Measurements from ENCODE around the gene BLTP3B. TPM values are rescaled to one million over a fixed set of nuclear protein-coding genes. Genes with fewer than 3 reads are reported as not detected.

Gene BLTP3B
- total RNA-seq, 2 experiments from 2014 or later, result 39.6 to 41.3 TPM

DNA sequence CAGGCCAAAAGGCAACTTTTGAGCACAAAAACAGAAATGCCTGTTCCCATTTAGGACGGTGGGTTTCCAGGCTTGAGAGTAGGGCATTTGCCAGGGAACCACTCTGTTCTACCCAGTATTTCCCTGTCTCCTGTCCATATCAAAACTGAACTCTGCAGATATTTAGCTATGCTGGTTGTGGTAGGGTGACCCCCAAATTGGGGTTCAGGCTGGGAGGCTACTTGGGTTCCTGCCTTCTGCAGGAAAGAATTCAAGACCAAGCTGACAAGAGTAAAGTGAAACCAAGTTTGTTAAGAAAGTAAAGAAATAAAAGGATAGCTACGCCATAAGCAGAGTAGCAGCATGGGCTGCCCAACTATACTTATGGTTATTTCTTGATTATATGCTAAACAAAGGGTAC lies 3.6 kb upstream of the BLTP3B start:
- H3K9me3 Mint-ChIP-seq, result no peaks in the 10 kb centered on the region
- POLR2A ChIA-PET, result no interaction called here
- intact Hi-C loops (cut with micrococcal nuclease), result no loop called here
- TF ChIP-seq, protein P1, sequence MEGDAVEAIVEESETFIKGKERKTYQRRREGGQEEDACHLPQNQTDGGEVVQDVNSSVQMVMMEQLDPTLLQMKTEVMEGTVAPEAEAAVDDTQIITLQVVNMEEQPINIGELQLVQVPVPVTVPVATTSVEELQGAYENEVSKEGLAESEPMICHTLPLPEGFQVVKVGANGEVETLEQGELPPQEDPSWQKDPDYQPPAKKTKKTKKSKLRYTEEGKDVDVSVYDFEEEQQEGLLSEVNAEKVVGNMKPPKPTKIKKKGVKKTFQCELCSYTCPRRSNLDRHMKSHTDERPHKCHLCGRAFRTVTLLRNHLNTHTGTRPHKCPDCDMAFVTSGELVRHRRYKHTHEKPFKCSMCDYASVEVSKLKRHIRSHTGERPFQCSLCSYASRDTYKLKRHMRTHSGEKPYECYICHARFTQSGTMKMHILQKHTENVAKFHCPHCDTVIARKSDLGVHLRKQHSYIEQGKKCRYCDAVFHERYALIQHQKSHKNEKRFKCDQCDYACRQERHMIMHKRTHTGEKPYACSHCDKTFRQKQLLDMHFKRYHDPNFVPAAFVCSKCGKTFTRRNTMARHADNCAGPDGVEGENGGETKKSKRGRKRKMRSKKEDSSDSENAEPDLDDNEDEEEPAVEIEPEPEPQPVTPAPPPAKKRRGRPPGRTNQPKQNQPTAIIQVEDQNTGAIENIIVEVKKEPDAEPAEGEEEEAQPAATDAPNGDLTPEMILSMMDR (IDR thresholded peaks at IDR 0.05), result no peak
- DNase-seq, result no peak
- ATAC-seq, result no peak
- CTCF ChIA-PET, result interaction anchor here (3.9 kb wide), 1 partner anchor 9 kb away, joined by 31 read pairs; no protein-coding TSS in a partner anchor
- H3K4me3 Mint-ChIP-seq, result no peak overlapping the region
- H3K27ac Mint-ChIP-seq, result no peak overlapping the region
- H3K27me3 Mint-ChIP-seq, result no peaks in the 10 kb centered on the region
- peaks cover 3% of the 10 kb centered on the region for H3K36me3 Mint-ChIP-seq (ENCODE audit: low read depth)
- peaks cover 9% of the 10 kb centered on the region for H3K4me1 Mint-ChIP-seq (ENCODE audit: low read depth)

DNA sequence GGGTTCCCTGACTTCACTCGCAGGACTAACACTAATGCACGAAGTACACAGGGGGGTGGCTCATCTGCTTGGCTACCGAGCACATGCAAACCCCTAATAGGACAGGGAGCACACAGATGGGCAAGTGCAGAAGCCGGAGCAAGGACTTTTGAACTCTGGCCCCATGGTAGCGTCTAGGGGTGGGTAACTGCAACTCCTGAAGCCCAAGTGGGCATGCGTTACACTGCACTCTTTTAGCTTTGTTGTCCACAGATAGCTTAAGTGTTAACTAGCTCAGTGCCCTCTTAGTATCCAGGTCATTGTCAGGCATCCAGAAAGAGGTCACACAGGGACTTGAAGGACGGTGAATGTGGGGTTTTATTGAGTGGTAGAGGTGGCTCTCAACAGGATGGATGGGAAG lies 3.0 kb upstream of the BLTP3B start:
- ATAC-seq (no peak), DNase-seq (no peak)
- intact Hi-C loops (cut with micrococcal nuclease), result no loop called here
- peaks cover 12% of the 10 kb centered on the region for H3K4me1 Mint-ChIP-seq (ENCODE audit: low read depth)
- peaks cover 7% of the 10 kb centered on the region for H3K36me3 Mint-ChIP-seq (ENCODE audit: low read depth)
- no peaks in the 10 kb centered on the region for H3K27me3 Mint-ChIP-seq
- H3K4me3 Mint-ChIP-seq, result no peak overlapping the region
- ChIA-PET CTCF (interaction anchor here (0.9 to 3.9 kb wide), 2 partner anchors 9 to 55 kb away, joined by 3 to 31 read pairs; partner anchors contain the start of gene ACTR6), POLR2A (interaction anchor here (1.6 kb wide), 1 partner anchor 13 kb away, joined by 3 read pairs; no protein-coding TSS in a partner anchor)
- TF ChIP-seq, protein P1 (IDR thresholded peaks at IDR 0.05), result no peak
- H3K9me3 Mint-ChIP-seq, result no peaks in the 10 kb centered on the region
- H3K27ac Mint-ChIP-seq, result no peak overlapping the region

DNA sequence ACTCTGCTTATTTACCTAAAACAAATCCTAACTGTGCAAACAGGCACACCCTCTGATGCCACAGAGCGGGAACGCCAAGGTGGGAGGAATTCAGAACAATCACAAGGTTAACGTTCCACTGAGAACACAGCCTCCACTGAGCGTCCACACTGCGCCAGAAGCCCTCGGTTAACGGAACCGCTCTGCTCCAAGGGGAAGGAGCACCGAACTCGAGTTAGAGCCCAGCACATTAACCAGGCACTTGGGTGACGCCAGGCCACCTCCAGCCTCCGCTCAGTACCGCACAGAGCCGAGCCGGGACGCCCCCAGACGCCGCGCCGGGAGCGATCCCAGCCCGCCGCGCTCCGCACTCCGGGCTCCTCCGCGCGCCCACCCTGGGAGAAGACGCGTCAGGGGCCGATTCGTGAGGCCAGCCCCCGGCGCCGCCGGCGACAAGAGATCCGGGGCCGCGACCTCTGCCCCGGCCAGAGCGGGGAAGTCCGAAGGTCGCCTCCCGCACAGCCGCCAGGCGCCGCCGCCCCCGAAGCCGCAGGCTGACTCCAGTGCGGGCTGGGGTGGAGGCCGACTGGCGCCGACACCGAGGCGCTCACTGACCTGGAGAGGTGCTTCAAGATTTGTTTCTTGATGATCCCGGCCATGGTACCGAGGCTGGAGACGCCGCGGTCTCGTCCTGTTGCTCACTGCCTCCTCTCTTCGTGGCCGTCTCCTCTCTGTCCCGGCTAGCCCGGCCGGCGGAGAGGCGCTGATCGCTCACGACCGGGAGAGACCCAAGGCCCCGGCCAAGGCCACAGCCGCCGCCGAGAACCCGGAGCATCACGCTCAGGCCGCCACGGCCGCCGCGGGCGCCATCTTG lies 450 bp downstream of the BLTP3B start:
- Mint-ChIP-seq H3K4me3 (peak overlapping the region; percentile 99), H3K36me3 (ENCODE audit: low read depth) (peaks cover 13% of the 10 kb centered on the region), H3K4me1 (ENCODE audit: low read depth) (peaks cover 43% of the 10 kb centered on the region), H3K27me3 (no peaks in the 10 kb centered on the region), H3K27ac (peak overlapping the region; percentile 100), H3K9me3 (no peaks in the 10 kb centered on the region)
- ChIA-PET POLR2A (interaction anchor here (0.6 to 1.3 kb wide), 2 partner anchors 24 to 44 kb away, joined by 3 read pairs; no protein-coding TSS in a partner anchor), CTCF (no interaction called here)
- intact Hi-C loops (cut with micrococcal nuclease), result loop anchor here (2.0 kb wide), 1 partner anchor 59 kb away; the partner anchor contains the start of gene ACTR6
- DNase-seq (peak; percentile 64), ATAC-seq (peak; percentile 50)
- TF ChIP-seq, protein P1 (IDR thresholded peaks at IDR 0.05), result no peak

DNA sequence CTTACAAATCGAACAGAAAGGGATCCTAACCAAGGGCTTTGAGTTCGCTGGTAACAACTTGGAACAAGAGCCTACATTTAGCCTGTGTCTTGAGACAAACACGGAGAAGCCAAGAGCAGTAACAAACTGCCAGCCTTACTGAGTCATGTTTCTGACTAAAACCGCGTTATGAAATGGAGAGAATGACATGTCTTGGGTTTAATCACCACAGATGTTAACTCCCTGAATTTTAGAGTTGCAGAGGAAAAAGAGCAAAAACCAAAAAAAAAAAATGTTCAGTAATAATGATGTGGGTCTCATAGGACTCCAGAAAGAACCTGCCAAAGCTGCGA lies 1.0 kb downstream of the BLTP3B start:
- ATAC-seq (peak; percentile 62), DNase-seq (peak; percentile 53)
- ChIA-PET CTCF (no interaction called here), POLR2A (interaction anchor here (0.6 to 1.3 kb wide), 2 partner anchors 24 to 44 kb away, joined by 3 read pairs; no protein-coding TSS in a partner anchor)
- TF ChIP-seq, protein P1 (IDR thresholded peaks at IDR 0.05), result no peak
- H3K27ac Mint-ChIP-seq, result peak overlapping the region; percentile 100
- peaks cover 13% of the 10 kb centered on the region for H3K36me3 Mint-ChIP-seq (ENCODE audit: low read depth)
- H3K9me3 Mint-ChIP-seq, result no peaks in the 10 kb centered on the region
- intact Hi-C loops (cut with micrococcal nuclease), result loop anchor here (2.0 kb wide), 1 partner anchor 59 kb away; the partner anchor contains the start of gene ACTR6
- H3K4me3 Mint-ChIP-seq, result peak overlapping the region; percentile 99
- no peaks in the 10 kb centered on the region for H3K27me3 Mint-ChIP-seq
- H3K4me1 Mint-ChIP-seq (ENCODE audit: low read depth), result peaks cover 46% of the 10 kb centered on the region

DNA sequence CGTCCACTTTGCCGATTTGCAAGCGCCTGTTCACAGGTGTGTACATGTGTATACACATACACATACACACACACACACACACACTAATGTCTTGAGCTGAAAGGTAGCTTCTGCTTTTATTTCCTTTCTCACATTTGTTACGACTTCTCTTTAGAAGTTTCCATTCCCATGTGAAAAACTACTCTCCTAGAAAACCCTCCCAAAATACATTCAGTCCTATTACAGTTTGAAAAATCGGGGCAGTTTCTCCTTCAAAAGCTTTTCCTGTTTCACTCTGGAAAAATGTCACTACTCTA lies 3.9 kb downstream of the BLTP3B start:
- ChIA-PET POLR2A (no interaction called here), CTCF (interaction anchor here (1.1 to 3.9 kb wide), 3 partner anchors 10 to 39 kb away, joined by 3 to 17 read pairs (median 15); no protein-coding TSS in a partner anchor)
- H3K4me1 Mint-ChIP-seq (ENCODE audit: low read depth), result peaks cover 53% of the 10 kb centered on the region
- no peak for DNase-seq
- H3K9me3 Mint-ChIP-seq, result no peaks in the 10 kb centered on the region
- H3K27ac Mint-ChIP-seq, result no peak overlapping the region
- H3K27me3 Mint-ChIP-seq, result no peaks in the 10 kb centered on the region
- intact Hi-C loops (cut with micrococcal nuclease), result no loop called here
- no peak for ATAC-seq
- no peak overlapping the region for H3K4me3 Mint-ChIP-seq
- H3K36me3 Mint-ChIP-seq (ENCODE audit: low read depth), result peaks cover 19% of the 10 kb centered on the region
- TF ChIP-seq, protein P1 (IDR thresholded peaks at IDR 0.05), result no peak
